HG03045 (cell line): ENCODE measurements around the gene MMEL1.
"Not testable (repeated sequence)": the region's sequence is repeated elsewhere in the genome, so short reads cannot be mapped to it uniquely, and the experiment has no call there.

Source experiments
- ATAC-seq: cut with Tn5 transposase; IDR thresholded peaks from one replicate; pipeline ENCODE4 v1.9.1; 2021; ENCODE audit warnings: mild to moderate bottlenecking, moderate library complexity; ENCODE audit not compliant: unreplicated experiment

Gene MMEL1, protein sequence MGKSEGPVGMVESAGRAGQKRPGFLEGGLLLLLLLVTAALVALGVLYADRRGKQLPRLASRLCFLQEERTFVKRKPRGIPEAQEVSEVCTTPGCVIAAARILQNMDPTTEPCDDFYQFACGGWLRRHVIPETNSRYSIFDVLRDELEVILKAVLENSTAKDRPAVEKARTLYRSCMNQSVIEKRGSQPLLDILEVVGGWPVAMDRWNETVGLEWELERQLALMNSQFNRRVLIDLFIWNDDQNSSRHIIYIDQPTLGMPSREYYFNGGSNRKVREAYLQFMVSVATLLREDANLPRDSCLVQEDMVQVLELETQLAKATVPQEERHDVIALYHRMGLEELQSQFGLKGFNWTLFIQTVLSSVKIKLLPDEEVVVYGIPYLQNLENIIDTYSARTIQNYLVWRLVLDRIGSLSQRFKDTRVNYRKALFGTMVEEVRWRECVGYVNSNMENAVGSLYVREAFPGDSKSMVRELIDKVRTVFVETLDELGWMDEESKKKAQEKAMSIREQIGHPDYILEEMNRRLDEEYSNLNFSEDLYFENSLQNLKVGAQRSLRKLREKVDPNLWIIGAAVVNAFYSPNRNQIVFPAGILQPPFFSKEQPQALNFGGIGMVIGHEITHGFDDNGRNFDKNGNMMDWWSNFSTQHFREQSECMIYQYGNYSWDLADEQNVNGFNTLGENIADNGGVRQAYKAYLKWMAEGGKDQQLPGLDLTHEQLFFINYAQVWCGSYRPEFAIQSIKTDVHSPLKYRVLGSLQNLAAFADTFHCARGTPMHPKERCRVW

DNA sequence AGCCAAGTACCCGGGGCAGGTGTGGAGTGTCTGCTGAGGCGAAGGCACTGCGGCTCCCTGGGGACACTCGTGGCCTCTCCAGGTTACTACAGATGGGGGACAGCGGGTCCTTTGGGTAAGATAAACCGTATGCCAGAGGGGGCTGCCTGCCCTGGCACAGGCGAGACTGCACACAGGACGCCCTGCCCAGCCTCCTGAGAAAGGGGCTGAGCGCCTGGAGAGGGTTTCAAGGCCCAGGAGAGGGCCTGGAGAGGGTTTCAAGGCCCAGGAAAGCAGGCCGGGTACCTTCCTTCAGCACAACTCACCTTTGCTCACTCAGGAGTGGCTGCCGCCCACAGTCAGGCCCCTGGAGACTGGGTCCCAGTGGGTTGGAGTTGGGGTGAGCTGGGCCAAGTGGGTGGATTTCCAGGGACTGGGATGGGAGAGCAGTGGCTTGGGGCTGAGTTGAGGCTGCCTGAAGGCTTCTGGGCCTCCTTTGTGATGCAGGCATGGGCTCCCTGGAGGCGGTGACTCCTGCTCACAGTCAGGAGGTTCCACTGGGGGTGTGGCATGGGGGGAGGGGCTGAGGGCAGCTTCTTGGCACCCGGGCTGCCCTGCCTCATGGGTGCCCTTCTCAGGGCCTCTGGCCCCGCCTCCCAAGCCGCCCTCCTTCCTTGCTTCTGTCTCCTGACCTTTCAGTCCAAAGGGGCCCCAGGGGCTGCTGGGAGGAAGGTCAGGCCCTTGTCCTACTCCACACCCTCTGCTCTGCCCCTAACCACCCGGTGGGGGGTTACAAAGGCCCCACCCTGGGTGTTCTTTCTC lies at the start of gene MMEL1:
Gene MMEL1, minus strand, starts transcription at position 456 of the 801 bp plus-strand sequence. CDS start 3,532 bp downstream, outside the sequence.
- no peak for ATAC-seq

DNA sequence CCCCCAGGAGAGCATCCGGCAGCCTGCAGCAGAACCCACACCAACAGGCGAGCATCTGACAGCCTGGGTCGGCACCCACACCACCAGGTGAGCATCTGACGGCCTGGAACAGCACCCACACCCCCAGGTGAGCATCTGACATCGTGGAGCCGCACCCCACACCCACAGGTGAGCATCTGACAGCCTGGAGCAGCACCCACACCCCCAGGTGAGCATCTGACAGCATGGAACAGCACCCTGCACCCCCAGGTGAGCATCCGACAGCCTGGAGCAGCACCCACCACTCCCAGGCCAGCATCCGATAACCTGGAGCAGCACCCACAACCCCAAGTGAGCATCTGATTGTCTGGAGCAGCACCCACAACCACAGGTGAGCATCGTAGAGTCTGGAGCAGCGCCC lies 43.9 kb upstream of the MMEL1 start:
- ATAC-seq = not testable (repeated sequence)

DNA sequence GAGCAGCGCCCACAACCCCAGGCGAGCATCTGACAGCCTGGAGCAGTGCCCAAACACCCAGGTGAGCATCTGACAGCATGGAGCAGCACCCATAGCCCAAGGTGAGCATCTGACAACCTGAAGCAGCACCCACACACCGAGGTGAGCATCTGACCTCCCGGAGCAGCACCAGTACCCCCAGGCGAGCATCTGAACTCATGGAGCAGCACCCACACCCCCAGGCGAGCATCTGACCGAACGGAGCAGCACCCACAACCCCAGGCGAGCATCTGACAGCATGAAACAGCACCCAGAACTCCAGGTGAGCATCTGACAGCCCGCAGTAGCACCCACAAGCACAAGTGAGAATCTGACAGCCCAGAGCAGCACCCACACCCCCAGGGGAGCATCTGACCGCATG lies 38.8 kb upstream of the MMEL1 start:
- not testable (repeated sequence) for ATAC-seq

DNA sequence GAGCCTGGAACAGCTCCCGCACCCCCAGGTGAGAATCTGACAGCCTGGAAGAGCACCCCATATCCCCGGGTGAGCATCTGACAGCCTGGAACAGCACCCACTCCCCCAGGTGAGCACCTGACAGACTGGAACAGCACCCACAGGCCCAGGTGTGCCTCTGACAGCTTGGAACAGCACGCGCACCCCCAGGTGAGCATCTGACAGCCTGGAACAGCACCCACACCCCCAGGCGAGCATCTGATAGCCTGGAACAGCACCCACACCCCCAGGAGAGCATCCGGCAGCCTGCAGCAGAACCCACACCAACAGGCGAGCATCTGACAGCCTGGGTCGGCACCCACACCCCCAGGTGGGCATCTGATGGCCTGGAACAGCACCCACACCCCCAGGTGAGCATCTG lies 27.0 kb upstream of the MMEL1 start:
- ATAC-seq = not testable (repeated sequence)

DNA sequence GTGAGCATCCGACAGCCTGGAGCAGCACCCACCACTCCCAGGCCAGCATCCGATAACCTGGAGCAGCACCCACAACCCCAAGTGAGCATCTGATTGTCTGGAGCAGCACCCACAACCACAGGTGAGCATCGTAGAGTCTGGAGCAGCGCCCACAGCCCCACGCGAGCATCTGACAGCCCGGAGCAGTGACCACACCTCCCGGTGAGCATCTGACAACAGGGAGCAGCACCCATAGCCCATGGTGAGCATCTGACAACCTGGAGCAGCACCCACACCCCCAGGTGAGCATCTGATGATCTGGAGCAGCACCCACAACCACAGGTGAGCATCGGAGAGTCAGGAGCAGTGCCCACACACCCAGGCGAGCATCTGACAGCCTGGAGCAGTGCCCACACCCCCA lies 25.1 kb upstream of the MMEL1 start:
- not testable (repeated sequence) for ATAC-seq

DNA sequence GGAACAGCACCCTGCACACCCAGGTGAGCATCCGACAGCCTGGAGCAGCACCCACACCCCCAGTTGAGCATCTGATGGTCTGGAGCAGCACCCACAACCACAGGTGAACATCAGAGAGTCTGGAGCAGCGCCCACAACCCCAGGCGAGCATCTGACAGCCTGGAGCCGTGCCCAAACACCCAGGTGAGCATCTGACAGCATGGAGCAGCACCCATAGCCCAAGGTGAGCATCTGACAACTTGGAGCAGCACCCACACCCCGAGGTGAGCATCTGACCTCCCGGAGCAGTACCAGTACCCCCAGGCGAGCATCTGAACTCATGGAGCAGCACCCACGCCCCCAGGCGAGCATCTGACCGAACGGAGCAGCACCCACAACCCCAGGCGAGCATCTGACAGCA lies 24.3 kb upstream of the MMEL1 start:
- ATAC-seq = not testable (repeated sequence)

DNA sequence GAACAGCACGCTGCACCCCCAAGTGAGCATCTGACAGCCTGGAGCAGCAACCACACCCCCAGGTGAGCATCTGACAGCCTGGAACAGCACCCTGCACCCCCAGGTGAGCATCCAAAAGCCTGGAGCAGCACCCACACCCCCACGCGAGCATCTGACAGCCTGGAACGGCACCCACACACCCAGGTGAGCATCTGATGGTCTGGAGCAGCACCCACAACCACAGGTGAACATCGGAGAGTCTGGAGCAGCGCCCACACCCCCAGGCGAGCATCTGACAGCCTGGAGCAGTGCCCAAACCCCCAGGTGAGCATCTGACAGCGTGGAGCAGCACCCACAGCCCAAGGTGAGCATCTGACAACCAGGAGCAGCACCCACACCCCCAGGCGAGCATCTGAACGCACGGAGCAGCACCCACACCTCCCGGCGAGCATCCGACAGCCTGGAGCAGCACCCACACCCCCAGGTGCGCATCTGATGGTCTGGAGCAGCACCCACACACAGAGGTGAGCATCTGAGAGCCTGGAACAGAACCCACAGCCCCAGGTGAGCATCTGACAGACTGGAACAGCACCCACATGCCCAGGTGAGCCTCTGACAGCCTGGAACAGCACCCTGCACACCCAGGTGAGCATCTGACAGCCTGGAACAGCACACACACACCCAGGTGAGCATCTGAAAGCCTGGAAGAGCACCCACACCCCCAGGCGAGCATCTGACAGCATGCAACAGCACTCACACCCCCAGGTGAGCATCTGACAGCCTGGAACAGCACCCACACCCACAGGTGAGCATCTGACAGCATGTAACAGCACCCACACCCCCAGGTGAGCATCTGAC lies 23.0 kb upstream of the MMEL1 start:
- ATAC-seq = not testable (repeated sequence)

DNA sequence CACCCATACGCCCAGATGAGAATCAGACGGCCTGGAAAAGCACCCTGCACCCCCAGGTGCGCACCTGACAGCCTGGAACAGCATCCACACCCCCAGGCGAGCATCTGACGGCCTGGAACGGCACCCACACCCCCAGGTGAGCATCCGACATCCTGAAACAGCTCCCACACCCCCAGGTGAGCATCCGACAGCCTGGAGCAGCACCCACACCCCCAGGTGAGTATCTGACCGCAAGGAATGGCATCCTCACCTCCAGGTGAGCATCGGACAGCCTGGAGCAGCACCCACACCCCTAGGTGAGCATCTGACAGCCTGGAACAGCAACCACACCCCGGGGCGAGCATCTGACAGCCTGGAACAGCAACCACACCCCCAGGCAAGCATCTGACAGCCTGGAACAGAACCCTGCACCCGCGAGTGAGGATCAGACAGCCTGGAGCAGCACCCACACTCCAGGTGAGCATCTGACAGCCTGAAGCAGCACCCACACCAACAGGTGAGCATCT lies 21.7 kb upstream of the MMEL1 start:
- not testable (repeated sequence) for ATAC-seq

DNA sequence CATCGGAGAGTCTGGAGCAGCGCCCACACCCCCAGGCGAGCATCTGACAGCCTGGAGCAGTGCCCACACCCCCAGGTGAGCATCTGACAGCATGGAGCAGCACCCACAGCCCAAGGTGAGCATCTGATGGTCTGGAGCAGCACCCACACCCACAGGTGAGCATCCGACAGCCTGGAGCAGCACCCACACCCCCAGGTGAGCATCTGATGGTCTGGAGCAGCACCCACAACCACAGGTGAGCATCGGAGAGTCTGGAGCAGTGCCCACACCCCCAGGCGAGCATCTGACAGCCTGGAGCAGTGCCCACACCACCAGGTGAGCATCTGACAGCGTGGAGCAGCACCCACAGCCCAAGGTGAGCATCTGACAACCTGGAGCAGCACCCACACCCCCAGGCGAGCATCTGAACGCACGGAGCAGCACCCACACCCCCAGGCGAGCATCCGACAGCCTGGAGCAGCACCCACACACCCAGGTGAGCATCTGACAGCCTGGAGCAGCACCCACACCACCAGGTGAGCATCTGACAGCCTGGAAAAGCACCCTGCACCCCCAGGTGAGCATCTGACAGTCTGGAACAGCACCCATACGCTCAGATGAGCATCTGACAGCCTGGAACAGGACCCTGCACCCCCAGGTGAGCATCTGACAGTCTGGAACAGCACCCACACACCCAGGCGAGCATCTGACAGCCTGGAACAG lies 21.1 kb upstream of the MMEL1 start:
- ATAC-seq = not testable (repeated sequence)

DNA sequence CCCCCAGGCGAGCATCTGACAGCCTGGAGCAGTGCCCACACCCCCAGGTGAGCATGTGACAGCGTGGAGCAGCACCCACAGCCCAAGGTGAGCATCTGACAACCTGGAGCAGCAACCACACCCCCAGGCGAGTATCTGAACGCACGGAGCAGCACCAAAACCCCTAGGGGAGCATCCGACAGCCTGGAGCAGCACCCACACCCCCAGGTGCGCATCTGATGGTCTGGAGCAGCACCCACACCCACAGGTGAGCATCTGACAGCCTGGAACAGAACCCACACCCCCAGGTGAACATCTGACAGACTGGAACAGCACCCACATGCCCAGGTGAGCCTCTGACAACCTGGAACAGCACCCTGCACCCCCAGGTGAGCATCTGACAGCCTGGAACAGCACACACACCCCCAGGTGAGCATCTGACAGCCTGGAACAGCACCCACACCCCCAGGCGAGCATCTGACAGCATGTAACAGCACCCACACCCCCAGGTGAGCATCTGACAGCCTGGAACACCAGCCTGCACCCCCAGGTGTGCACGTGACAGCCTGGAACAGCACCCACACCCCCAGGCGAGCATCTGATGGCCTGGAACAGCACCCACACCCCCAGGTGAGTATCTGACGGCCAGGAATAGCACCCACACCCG lies 20.2 kb upstream of the MMEL1 start:
- not testable (repeated sequence) for ATAC-seq

DNA sequence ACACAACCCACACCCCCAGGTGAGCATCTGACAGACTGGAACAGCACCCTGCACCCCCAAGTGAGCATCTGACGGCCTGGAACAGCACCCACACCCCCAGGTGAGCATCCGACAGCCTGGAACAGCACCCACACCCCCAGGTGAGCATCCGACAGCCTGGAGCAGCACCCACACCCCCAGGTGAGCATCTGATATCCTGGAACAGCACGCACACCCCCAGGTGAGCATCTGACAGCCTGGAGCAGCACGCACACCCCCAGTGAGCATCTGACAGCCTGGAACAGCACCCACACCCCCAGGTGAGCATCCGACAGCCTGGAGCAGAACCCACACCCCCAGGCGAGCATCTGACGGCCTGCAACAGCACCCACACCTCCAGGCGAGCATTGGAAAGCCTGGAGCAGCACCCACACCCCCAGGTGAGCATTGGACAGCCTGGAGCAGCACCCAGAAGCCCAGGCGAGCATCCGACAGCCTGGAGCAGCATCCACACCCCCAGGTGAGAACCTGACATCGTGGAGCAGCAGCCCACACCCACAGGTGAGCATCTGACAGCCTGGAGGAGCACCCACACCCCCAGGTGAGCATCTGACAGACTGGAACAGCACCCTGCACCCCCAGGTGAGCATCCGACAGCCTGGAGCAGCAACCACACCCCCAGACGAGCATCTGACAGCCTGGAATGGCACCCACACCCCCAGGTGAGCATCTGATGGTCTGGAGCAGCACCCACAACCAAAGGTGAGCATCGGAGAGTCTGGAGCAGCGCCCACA lies 19.5 kb upstream of the MMEL1 start:
- ATAC-seq = not testable (repeated sequence)

DNA sequence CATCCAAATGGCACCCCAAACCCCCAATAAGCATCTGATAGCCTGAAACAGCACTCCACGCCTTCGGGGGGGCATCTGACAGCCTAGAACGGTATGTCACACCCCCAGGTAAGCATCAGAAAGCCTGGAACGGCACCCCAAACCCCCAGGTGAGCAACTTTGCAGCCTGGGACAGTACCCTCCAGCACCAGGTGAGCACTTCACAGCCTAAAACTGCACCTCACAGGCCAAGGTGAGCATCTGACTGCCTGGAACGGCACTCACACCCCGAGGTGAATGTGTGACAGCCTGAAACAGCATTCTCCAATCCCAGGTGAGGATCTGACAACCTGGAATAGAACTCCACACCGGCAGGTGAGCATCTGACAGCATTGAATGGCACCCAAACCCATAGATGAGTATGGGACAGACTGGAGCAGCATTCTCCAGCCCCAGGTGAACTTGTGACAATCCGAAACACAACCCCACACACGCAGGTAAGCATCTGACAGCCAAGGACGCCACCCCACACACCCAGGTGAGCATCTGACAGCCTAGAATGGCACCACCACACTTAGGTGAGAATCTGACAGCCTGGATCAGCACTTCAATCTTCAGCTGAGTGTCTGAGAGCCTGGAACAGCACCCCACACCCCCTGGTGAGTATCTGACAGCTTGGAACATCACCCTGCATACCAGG lies 18.3 kb upstream of the MMEL1 start:
- no peak for ATAC-seq

DNA sequence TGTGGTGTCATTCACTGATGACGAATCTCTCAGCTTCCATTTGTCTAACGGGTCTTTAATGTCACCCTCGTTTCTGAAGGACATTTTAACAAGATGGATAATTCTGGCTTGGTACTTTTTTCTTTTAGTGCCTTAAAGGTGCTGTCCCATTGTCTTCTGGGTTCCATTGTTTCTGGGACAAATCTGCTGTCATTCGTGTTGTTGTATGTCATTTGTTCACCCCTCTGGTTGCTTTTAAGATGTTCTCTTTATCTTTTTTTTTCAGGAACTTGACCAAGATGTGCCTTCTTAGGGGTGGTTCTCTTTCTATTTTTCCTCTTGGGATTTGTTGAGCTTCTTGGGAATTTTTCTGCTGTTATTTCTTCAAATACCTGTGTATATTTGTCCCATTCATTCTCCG lies 14.0 kb upstream of the MMEL1 start:
- no peak for ATAC-seq

DNA sequence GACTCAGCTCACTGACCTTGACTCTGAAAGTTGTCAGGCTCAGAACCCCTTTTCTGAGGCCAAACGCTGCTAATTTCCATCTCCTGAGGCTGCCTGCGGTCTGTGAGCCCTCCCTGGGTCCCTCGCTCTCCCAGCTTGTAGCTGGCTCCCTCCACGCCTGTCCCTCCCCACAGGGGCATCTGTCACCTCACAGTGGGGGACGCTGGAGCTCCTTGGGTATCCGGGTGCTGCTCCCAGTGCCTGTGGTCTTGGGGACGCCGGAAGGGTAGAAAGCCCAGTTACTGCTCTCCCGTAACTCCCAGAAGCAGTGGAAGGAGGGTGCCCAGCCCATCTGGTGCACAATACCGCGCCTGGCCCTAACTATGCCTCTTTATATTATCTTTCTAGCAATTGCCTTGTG lies 13.0 kb upstream of the MMEL1 start:
- ATAC-seq = no peak

DNA sequence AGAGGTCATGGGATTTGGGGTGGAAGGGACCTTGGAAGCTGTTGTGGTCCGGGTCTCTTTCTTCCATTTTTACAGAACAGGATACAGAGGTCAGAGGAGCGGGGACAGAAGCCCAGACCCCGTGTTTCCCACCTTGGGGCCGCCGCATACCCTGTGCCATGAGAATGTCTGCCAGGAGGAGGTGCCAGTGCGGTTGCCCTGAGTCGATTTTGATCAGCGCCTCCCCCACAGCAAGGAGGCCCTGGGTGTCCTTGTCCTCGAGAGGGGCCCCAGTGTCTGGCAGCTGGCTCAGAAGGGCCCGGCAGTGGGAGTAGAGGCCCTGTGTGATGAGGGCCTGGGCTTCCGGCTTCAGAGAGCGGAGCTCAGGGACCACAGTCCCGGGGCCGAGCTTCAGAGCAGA lies 12.3 kb upstream of the MMEL1 start:
- no peak for ATAC-seq

DNA sequence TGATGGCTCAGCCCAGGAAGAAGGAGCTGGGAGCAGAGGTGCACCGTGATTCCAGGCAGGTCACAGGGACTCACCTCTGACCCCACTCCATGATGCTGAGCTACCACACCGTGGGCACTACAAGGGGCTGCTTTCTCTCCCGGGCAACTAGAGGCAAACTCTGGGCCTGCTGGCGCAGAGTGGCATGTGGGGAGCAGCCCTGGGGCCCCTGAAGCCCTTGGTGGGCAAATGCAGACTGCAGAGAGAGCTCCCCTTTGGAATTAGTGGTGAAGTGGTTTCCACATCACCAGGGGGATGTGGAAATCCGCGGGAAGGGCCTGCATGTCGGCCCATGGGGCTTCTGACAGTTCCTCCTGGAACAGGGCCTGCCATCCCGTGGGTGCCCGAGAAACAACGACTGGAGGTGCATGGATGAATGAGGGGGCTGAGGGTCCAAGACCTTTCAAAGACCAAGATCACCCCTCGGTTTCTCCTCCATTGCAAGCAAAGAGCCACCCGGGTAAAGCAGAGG lies 11.8 kb upstream of the MMEL1 start:
- ATAC-seq = no peak

DNA sequence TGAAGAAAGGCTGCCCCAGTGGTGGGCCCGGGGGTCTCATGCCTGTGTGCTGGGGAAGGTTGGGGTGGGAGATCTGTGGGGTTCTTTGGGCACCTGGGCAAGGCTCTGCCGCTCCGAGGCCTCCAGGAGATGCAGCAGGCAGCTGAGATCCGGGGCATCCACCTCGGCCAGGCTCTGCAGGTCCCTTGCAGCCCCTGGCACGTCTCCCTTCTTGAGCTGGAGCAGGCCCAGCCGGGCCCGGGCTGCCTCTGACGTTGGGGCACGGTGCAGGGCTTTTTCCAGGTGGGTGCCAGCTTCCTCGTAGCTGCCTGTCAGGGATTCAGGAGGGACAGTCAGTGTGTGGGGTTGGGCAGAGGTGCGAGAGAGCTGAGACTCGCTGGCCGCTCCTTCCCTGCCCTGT lies 11.4 kb upstream of the MMEL1 start:
- ATAC-seq = no peak
